Liver (tissue), 3 donors: ENCODE results near the gene CARD8.

Experiments
- RAD21 ChIP-seq, 2 donors: IDR thresholded peaks; 2 replicates each; pipeline ENCODE4 v1.6.1; 2016; ENCODE audit warnings: antibody characterized with exemption in 2 of 2, mild to moderate bottlenecking in 2 of 2
- TF ChIP-seq, protein P1 (sequence below): fragments of 150-350 bp; IDR thresholded peaks from 2 replicates; pipeline ENCODE4 v1.5.1; 2017; ENCODE audit warnings: improper control_type of control experiment, low read depth, low read length; ENCODE audit not compliant: missing input control
- donor health status: healthy.
- donor health status: healthy.

DNA sequence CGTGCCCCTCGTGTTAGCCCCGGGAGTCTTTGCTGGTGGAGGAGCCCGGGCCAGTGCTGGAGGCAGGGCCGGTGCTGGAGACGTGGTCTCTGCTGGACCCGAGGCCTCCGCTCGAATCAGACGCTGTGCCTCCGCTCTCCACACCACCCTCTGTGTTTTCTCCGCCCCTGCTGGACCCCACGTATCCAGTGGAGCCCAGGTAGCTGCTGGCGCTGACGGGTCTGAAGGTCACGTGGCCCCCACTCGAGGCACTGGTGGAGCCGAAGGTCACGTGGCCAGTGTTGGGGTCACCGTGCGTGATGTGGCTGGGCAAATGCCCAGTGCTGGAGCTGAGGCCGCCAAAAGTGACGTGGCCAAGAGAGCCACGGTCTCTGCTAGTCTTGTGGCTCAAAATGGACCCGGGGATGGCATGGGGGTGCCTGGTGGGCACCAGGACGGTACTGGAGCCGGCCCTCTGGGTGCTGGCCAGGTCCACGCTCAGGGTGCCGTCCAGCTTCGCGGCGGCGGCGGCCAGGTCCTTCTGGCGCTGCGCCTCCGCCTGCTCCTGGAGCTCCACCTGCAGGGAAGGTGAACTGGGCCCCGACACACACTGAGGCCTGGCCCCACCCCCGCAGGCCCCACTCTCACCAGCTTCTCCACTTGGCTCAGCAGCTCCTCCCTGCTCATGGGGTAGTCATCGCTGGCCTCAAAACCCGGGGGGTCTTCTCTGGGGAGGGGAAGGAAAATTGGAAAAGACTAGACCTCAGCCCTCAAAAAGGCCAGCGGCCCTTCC, 41.4 kb upstream of the CARD8 start:
- no peak for TF ChIP-seq RAD21 (IDR thresholded peaks at IDR 0.05)
- TF ChIP-seq, protein P1, sequence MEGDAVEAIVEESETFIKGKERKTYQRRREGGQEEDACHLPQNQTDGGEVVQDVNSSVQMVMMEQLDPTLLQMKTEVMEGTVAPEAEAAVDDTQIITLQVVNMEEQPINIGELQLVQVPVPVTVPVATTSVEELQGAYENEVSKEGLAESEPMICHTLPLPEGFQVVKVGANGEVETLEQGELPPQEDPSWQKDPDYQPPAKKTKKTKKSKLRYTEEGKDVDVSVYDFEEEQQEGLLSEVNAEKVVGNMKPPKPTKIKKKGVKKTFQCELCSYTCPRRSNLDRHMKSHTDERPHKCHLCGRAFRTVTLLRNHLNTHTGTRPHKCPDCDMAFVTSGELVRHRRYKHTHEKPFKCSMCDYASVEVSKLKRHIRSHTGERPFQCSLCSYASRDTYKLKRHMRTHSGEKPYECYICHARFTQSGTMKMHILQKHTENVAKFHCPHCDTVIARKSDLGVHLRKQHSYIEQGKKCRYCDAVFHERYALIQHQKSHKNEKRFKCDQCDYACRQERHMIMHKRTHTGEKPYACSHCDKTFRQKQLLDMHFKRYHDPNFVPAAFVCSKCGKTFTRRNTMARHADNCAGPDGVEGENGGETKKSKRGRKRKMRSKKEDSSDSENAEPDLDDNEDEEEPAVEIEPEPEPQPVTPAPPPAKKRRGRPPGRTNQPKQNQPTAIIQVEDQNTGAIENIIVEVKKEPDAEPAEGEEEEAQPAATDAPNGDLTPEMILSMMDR: no peak
